ENCODE data around the gene ZNF319.
A peak's percentile ranks its signal among the peaks of the same experiment; 100 is the strongest.

The ZNF319 gene

DNA sequence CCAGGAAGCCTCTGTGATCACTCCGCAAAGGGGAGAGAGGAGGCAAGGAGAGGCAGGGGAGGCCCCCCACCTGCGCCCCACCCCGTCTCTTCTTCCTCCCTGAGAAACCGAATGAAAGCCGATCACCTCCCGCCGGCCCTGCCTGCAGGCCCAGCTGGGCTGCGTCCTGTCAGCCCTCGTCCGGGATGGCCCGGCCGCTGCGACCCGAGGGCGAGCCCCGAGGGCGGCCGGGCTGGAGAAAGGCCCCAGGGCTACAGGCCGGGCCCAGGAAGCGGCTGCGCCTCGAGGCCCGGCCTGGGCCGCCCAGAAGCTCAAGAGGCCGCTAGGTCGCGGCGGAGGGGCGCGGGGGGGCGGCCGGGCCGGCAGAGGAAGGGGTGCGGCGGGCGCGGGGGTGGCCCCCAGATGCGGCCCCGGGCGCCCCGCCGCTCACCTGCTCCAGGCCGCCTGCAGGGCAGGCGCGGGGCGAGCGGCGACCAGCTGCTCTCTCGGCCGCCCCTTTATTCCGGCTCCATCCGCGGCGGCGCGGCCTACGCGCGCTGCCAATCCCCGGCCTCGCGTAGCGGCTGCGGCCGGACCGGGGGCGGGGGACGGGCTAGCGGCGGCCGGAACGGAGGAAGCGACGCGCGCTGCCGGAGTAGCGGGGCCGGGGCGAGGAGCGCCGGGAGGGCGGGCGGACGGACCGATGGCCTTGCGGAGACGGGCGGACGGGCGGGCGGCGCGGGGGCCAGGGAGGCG is at the start of gene ZNF319:
Gene ZNF319, minus strand, starts transcription at position 702 of the 735 bp plus-strand sequence. CDS start 2,407 bp downstream, outside the sequence.
- no peak for DNase-seq

DNA sequence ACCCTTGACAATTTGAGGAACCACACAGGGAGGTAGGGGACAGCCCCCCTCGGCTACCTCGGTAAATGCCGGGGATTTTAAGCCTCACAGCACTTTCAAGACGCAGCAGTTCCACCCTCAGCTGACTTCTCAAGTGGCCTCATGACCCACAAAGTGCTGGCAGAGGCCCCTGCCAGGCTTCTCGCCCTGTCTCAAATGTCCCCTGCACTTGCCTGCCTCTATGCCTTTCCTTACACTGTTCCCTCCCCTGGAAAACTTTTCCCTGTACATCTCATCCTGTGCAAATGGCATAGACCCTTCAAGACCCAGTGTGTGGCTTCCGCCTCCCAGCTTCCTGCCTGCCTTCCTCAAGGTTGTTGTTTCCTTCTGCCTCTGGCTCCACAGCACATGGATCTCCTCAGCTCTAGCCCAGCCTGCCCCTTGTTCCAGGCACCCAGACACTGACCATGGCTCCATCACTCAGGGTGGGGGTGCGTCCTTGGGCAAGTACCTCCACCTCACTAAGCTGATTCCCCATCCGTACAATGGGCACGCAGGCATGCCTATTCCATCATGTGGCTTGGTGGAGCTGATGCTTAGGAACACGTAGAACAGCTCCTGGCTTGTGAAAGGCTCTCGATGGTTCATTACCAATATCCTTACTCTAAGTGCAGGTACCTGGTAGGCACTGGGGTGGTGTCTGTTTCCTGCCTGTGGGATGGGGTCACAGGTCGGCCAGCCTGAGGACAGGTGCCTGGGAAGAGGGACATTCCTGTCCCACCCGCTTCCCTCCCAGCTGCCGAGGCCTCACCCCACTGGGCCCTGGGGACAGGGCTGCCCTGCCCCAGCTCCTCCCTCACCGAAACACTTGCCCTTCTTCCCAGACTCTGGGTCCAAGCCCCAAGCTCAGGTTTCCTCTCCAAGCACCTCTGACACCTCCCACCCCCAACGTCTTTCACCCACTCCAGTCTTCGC is 49.0 kb upstream of the ZNF319 start:
- no peak for DNase-seq

DNA sequence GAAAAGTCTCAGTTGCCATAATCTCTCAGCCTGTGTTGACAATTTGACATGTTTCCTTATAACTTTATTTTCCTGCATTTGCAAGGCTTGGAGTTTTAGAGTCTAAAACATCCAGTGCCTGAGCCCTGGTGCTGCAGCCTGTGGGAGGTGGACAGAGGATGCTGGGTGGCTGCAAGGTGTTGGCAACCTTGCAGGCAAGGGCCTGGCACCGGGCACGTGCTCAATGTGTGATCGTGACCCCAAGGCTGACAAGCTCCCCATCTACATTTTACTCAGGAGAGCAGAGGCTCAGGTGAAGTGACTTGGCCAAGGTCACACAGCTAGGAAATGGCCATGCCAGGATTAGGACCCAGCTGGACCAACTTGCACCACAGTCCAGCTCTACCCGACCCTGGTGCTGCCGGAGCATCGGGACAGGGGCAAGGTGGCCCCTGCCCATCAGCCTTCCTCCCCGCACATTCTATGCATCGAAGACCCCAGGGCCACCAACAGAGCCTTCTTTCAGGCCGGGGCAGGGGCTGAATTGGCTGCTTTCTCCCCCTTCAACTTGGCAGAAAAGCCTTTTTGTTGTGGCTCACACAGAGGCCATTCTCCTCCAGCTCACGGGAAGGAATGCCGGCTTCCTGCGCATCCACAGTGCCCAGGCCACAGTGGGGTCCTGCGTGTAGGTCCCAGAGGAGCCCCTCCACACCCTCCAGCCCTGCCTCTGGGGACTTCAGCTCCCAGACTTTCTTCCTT is 48.2 kb upstream of the ZNF319 start:
- no peak for DNase-seq

DNA sequence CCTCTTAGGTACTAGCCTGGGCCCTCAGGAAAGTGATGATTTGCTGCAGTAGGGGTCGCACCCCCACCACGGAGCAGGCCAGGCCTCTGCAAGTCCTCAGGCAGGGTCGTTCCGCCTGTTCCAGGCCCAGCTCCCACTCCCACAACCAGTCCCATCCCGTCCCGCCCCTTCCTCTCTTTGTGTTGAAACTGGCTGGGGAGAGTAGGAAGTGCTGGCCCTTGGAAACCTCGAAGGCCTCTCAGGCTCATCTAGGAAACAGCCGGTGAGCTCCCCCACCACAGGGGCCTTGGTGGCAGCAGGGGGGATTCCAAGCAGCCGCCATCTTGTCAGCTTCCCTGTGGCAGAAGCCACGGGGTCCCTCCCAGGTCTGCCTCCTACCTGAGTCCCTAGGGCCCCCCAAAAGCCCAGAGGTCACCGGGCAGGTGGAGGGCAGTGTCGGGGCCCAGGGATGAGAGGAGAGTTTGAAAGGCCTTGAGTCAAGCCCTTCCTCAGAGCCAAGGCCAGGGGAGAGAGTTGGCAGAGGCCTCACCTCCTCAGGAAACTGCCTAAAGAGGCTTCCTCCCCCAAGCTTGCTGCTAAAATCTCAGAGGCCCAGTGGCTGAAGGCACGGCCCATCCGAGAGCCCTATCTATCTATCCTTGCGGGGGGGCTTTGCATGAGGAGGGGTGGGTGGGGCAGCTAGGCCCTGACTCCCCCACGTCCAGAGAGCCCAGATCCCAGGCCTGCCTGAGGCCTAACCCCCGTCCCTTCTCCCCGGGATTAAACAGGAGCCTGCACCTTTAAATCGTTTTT is 47.3 kb upstream of the ZNF319 start:
- DNase-seq, result no peak

DNA sequence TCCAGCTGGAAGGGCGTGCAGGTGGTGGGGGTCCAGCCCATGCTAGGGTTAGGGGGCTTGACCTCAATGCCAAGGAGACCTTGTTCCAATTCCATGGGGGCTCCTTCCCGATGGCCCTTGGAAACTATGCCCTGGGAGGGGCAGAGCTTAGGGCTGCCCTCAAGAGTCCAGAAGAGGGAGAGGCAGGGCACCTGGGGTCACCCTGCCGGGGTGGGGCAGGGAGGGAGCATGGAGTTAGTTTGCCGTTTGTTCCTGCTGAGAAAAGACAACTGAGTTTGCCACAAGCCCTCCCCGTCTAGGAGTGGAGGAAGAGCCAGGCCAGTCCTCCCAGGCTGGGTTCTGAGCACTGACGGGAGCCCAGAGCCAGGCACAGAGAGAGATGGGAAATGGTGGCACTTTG is 46.5 kb upstream of the ZNF319 start:
- no peak for DNase-seq

DNA sequence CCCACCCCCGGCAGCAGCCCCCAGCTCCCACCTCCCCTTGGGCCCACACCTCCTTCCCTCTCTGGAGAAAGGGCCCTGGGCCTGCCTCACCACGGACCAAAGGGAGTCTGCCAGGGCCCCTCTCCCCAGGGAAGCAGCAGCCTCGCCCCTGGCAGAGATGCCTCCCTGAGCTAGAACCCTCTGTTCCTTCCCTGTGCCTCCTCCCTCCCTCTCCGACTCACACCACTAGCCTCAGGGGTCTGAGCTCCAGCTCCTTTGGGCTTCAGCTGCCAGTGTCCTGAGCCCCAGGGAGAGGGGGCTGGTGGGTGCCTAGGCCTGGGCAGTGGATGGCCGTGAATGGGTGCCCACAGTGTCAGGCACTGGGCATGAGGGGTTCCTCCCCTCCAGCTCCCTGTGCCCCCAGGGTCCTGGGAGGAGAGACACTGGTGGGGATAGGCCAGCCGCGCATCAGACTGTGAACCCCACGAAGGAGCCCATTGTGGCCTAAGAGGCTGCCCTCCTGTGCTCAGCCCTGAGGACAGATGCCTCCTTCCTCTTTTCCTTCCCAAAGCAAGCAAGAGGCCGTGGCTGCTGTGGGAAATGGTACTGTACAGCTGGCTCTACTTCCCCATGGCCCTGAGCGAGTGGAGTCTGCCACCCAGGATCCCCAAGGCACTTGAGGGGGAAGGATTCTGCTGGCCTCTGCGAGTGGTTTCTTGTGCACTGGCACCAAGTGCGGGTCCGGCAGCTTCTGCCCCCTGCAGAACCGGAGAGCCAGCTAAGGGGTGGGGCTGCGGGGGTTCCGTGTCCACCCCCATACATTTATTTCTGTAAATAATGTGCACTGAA is 45.8 kb upstream of the ZNF319 start:
- no peak for DNase-seq

DNA sequence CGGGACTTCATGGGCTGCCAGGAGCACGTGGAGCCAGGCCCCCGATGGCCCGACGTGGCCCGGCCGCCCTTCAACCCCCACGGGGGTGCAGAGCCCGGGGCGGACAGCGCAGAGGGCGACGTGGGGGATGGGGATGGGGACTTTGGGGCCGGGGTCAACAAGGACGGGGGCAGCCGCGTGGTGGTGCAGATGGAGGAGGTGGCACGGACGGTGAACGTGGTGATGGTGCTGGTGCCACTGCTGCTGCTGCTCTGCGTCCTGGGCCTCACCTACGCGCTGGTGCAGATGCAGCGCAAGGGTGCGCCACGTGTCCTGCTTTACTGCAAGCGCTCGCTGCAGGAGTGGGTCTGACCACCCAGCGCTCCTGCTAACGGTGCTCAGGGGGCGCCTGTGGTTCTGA is 44.6 kb upstream of the ZNF319 start:
- DNase-seq, result no peak

DNA sequence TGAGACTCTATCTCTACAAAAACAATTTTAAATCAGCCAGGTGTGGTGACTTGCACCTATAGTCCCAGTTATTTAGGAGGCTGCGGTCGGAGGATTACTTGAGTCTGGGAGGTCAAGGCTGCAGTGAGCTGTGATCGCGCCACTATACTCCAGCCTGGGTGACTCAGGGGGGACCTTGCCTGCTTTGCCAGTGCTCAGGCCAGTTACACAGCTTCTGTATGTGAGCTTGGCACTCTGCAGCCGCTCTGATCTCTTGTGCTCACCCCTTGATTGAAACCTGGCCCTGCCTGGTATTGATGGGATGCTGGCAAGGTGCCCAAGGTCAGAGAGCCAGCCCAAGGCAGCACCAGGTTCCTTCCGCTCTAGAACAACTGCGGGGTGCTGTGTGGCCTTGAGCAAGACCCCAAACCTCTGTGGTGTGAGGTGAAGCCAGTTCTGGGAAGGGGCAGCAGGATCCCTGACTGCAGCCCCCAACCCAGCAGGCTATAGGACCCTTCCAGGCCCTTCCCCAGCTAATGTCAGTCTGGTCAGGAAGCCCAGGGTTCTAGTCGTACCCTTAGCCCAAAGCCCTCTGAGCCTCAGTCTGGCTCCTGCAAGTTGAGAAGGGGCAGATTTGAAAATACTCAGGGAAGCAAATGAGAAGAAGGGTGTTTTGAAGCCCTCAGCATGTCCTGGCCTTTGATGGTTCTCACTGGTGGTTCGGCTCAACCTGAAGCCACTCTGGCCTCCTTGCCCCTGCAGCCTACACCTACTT is 44.0 kb upstream of the ZNF319 start:
- DNase-seq, result no peak

DNA sequence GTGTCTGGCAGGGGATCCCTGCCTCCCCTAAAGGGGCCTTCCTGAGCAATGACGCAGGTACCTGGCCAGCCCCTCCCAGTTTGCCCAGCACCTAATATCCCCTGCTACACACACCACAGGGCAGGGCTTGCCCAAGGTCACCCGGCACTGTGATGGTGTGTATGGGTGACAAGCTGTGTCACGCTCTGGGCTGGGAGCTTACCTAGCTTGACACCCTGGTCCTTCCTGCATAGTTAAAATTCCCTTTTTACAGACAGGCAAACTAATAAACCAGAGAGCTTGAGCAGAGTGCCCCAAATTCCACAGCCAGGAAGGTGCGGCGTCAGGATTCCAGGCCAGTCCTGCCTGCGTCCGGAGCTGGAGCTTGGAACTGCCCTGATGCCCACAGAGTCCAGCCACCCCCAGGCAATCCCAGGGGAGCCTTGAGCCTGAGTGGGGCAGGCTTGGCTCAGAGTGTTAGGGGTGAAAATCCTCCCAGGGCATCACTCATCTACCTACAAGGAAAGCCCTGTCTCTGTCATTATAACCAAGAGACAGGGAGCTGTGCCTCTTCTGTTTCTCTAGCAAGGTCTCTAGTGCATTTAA is 43.2 kb upstream of the ZNF319 start:
- no peak for DNase-seq

DNA sequence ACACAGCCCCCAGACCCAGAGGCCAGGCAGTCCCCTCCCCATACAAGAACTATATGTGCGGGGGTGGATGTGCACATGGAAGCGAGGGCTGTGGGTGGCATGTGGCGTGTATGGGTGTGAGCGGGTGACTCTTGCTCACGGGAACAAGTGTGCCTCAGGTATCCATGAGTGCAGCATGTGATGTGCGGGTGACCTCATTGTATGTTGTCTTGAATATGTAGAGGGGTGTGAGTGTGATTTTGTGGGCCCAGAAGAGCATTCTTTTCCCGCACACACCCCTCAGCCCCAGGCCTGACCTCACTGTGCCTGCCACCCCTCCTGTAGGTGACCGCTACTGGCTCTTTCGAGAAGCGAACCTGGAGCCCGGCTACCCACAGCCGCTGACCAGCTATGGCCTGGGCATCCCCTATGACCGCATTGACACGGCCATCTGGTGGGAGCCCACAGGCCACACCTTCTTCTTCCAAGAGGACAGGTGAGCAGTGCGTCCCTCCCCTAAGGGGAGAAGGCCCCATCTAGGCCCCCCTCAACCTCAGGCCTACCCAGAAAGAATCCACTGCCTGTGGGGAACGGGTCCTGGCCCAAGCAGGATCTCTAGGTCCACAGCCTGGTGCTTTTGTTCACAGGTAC is 42.5 kb upstream of the ZNF319 start:
- no peak for DNase-seq

DNA sequence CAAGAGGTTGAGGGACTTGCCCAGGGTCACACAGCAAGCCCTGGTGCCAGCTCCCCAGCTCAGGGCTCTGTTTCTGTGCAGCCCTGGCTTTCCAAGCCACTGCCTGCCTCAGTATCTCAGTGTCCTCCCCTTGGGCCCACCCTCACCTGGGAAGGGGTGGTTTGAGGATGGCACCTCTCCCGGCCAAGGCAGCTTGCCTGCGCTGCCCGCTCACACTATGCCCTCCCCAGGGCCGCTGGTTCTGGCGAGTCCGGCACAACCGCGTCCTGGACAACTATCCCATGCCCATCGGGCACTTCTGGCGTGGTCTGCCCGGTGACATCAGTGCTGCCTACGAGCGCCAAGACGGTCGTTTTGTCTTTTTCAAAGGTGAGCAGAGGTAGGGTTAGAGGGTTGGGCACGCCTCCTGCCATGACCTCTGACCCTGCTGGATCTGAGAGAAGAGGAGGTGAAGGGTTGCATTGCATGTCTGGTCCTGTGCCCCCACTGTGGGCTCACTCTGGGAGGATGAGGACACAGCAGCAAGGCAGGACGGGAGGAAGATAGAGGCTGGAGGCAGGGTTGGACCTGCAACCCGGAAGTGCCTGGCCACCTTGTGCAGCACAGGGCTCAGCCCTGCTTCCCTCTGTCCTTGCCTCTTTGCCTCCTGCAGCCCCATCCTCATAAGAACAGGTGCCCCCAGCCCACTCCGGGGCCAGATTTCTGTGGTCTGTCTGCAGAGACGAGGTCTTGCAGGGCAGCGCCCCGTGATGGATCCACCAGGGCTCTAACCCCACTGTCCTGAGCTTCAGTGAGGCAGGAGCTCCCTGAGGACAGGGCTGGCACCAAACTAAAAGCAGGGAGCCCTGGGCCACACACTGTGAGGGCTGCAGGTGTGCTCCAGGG is 41.8 kb upstream of the ZNF319 start:
- DNase-seq, result no peak

DNA sequence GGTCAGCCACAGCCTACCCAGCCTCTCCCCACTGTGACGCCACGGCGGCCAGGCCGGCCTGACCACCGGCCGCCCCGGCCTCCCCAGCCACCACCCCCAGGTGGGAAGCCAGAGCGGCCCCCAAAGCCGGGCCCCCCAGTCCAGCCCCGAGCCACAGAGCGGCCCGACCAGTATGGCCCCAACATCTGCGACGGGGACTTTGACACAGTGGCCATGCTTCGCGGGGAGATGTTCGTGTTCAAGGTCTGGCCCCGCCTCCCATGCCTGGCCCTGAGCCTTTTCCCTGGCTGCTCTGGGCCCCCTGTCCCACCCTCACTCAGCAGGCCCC is 41.1 kb upstream of the ZNF319 start:
- DNase-seq, result no peak

DNA sequence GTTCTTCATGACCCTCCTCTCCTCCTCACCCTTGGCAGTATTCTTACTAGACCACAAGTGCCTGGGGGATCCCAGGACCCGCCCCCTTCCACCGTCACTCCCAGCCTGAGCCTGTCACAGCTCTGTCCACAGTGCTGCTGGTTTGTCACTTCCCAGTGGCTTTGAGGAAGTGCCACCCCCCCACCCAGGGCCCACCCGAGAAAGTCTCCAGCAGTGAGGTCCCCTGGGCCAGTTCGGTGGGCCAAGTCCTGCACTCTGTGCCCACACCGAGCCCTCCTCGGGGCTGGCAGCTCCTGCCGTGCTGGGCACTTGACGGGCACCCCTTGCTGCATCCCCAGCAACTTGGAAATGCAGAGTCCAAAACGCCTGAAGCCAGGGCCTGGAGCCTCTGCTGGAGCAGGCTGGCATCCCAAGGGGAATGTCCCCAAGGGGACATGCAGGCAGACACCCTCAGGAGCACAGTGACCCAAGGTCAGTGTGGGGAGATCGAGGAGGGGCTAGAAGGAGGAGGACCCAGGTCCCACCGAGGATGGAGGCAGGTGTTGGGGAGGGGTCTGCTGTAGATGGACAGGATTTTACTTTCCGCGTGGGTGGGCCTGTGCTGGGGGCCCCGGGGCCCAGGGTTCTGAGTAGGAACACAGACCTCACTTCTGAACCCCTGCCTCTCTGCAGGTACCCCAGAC is 40.6 kb upstream of the ZNF319 start:
- DNase-seq, result no peak

DNA sequence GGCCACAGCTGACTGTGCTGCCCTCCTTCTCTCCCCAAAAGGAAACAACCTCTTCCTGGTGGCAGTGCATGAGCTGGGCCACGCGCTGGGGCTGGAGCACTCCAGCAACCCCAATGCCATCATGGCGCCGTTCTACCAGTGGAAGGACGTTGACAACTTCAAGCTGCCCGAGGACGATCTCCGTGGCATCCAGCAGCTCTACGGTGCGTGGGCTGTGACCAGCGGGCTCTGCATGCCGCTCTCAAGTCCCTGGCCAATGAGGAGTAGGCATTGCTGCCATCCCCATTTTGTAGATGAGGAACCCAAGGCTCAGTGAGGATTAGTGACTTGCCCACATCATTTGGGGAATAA is 40.0 kb upstream of the ZNF319 start:
- no peak for DNase-seq

DNA sequence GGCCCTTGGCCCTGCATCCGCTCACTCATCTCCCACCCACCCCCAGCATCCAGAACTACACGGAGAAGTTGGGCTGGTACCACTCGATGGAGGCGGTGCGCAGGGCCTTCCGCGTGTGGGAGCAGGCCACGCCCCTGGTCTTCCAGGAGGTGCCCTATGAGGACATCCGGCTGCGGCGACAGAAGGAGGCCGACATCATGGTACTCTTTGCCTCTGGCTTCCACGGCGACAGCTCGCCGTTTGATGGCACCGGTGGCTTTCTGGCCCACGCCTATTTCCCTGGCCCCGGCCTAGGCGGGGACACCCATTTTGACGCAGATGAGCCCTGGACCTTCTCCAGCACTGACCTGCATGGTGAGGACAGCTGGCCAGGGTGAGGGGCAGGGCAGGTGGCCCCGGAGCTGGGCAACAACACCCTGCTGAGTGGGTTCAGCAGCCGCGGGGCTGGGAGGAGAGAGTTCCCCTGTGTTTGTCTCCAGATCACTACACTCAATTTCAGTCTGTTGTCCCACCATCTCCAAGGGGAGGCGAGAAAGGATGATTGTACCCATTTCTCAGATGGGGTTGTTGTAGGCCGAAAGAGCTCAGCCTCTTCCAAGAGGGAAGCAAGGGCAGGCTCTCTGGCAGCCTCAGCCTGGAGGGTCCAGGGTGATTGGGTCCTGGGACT is 39.5 kb upstream of the ZNF319 start:
- DNase-seq, result no peak

DNA sequence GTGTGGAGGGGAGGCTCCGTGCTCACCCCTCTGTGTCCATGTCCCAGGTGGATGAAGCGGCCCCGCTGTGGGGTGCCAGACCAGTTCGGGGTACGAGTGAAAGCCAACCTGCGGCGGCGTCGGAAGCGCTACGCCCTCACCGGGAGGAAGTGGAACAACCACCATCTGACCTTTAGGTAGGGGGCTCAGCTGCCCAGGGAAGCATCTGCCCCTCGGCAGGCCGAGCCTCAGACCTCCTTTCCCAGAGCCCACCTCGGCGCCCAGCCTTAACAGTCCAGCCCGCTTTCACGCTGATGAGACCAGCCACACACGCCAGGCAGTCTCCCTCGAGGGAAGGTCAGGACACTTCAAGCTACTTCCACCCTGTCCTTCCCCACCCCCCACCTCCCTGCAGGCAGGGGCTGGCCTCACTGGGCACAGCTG is 37.8 kb upstream of the ZNF319 start:
- DNase-seq, result no peak

DNA sequence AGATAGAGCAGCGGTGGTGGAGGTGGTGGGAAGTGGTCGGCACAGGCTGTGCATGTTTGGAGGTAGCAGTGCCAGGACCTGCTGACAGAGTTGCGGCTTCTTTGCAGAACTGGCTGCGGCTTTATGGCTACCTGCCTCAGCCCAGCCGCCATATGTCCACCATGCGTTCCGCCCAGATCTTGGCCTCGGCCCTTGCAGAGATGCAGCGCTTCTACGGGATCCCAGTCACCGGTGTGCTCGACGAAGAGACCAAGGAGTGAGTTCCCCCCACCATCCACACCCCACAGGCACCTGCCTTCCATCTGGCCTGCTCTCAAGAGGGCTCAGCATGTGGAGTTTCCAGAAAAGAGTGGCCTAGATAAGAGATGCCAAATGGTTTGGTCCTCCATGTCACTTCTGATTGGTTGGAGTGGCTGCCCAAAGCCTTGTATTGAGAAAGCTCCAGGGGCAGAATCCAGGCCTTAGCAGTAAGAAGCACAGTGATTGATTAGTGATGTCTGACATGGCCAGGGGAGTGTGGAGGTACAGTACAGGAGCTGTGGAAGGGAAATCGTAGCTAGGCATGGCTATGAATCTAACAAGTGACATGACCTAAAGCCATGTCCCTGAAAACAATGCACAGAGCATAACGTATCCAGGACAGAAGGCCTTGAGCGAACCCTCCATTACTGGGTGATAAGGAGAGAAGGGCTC is 37.0 kb upstream of the ZNF319 start:
- DNase-seq, result peak; percentile 91

Data from NCI-H524 treated with DMSO at 0.1 percent for 48 hours (cell line).